ENCODE data around the gene MST1R. TPM values are rescaled to one million over a fixed set of nuclear protein-coding genes. Genes with fewer than 3 reads are reported as not detected.
"Not testable (repeated sequence)": the region's sequence is repeated elsewhere in the genome, so short reads cannot be mapped to it uniquely, and the experiment has no call there.

The MST1R gene
- total RNA-seq, 2 experiments from 2014 or later = 1.7 to 2.9 TPM

DNA sequence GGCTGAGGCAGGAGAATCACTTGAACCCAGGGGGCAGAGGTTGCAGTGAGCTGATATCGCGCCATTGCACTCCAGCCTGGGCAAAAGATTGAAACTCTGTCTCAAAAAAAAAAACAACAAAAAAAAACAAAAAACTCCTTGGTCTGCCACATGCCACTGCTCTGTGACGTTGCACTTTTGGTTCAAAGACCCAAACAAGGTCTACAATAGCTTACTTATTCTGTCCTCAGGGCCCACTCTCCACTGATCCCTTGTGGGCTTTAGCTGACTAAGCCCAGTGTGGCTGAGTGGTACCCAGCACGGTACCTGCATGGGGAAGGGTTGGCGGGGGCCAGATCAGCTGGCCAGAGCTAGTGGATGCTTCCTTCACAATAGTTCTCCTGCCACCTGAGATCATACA, 24.1 kb upstream of the MST1R start:
- Mint-ChIP-seq H3K27me3 (no peaks in the 10 kb centered on the region), H3K4me3 (no peak overlapping the region), H3K36me3 (peaks cover 1% of the 10 kb centered on the region), H3K27ac (no peak overlapping the region), H3K4me1 (peaks cover 25% of the 10 kb centered on the region), H3K9me3 (no peaks in the 10 kb centered on the region)
- POLR2A ChIA-PET = interaction anchor here (4.8 kb wide), 1 partner anchor 12 kb away, joined by 55 read pairs; the partner anchor contains the start of gene RBM6
- DNase-seq (no peak), ATAC-seq (ENCODE audit: low read depth) (no peak)

DNA sequence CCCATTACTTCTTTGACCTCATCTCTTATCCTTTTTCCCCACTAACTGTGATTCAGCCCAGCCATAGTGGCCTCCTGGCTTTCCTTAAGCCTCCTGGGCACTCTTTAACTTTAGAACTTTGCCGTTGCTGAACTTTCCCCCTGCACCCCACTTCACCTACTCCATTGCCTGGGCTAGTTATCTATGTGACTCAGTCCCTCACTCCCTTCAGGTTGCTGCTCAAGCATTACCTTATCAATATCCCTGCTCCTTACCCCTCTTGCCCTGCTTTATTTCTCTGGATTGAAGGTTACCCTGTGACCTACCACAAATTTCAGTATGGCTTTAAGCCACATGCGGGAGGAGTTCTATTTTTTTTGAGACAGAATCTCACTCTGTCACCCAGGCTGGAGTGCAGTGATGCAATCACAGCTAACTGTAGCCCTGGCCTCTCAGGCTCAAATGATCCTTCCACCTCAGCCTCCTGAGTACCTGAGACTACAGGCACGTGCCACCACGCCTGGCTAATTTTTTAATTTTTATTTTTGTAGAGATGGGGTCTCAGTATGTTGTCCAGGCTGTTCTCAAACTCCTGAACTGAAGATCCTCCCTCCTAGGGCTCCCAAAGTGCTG, 22.6 kb upstream of the MST1R start:
- Mint-ChIP-seq H3K27me3 (no peaks in the 10 kb centered on the region), H3K36me3 (peaks cover 3% of the 10 kb centered on the region)
- POLR2A ChIA-PET = interaction anchor here (0.6 kb wide), 1 partner anchor 76 kb away, joined by 5 read pairs; no protein-coding TSS in a partner anchor

GRCh38 chr3:49925485-49925884, 21.8 kb upstream of the MST1R start:
- Mint-ChIP-seq H3K27me3 (no peaks in the 10 kb centered on the region), H3K36me3 (peaks cover 3% of the 10 kb centered on the region), H3K9me3 (no peaks in the 10 kb centered on the region), H3K4me1 (peaks cover 23% of the 10 kb centered on the region), H3K27ac (no peak overlapping the region), H3K4me3 (no peak overlapping the region)
- ATAC-seq (ENCODE audit: low read depth) (no peak), DNase-seq (no peak)
- POLR2A ChIA-PET = no interaction called here

More for the DNA sequence above, 22.6 kb upstream of the MST1R start:
- ATAC-seq (ENCODE audit: low read depth) (no peak), DNase-seq (no peak)
- H3K4me3 Mint-ChIP-seq = no peak overlapping the region
- no peak overlapping the region for H3K27ac Mint-ChIP-seq
- H3K4me1 Mint-ChIP-seq = peaks cover 25% of the 10 kb centered on the region
- no peaks in the 10 kb centered on the region for H3K9me3 Mint-ChIP-seq

GRCh38 chr3:49924683-49925082, 21.0 kb upstream of the MST1R start:
- H3K27me3 Mint-ChIP-seq = no peaks in the 10 kb centered on the region

DNA sequence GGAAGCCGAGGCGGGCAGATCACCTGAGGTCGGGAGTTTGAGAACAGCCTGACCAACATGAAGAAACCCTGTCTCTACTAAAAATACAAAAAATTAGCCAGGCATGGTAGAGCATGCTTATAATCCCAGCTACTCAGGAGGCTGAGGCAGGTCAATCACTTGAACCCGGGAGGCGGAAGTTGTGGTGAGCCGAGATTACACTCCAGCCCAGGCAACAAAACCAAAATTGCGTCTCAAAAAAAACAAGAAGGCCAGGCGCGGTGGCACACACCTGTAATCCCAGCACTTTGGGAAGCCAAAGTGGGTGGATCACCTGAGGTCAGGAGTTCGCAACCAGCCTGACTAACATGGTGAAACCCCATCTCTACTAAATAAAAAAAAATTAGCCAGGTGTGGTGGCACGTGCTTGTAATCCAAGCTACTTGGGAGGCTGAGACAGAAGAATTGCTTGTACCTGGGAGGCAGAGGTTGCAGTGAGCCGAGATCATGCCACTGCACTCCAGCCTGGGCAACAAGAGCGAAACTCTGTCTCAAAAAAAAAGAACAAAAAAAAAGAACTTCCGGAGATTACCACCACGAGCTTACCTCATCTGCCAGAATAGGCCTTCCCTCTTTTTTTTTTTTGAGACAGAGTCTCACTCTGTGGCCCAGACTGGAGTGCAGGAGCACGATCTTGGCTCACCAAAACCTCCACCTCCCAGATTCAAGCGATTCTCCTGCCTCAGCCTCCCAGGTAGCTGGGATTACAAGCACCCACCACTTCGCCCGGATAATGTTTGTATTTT, 14.3 kb upstream of the MST1R start:
- H3K27me3 Mint-ChIP-seq, H3K4me3 Mint-ChIP-seq, H3K4me1 Mint-ChIP-seq, H3K9me3 Mint-ChIP-seq, H3K36me3 Mint-ChIP-seq, DNase-seq: not testable (repeated sequence)
- POLR2A ChIA-PET = interaction anchor here (0.8 kb wide), 1 partner anchor 12 kb away, joined by 3 read pairs; the partner anchor contains the start of gene MON1A
- ATAC-seq (ENCODE audit: low read depth) = peak; percentile 52
- peak overlapping the region; percentile 60 for H3K27ac Mint-ChIP-seq

More at GRCh38 chr3:49924683-49925082, 21.0 kb upstream of the MST1R start:
- Mint-ChIP-seq H3K4me1 (peaks cover 22% of the 10 kb centered on the region), H3K9me3 (no peaks in the 10 kb centered on the region), H3K4me3 (no peak overlapping the region), H3K36me3 (peaks cover 3% of the 10 kb centered on the region), H3K27ac (no peak overlapping the region)
- DNase-seq (no peak), ATAC-seq (ENCODE audit: low read depth) (no peak)
- POLR2A ChIA-PET = interaction anchor here (1.0 kb wide), 1 partner anchor 16 kb away, joined by 3 read pairs; the partner anchor contains the start of gene RBM6

- Mint-ChIP-seq H3K27ac (no peak overlapping the region), H3K36me3 (peaks cover 2% of the 10 kb centered on the region)
These were observed 13.0 kb upstream of the MST1R start for GRCh38 chr3:49916686-49917085.

DNA sequence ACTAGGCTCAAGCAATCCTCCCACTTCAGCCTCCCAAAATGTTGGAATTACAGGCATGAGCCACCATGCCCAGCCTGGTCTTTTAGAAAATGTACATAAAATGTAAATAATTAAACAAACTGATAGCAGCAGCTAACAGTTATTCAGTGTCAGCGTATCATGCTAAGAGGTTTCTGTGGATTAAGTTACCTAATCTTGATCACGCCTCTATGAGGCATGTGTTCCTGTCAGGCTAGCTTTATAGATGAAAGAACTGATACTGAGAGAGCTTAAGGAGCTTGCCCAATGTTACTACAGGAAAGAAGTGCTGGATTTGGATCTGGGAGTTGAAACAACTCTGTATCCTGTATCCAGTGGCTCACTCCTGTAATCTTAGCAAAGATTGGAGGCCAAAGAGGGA, 11.2 kb upstream of the MST1R start:
- POLR2A ChIA-PET = no interaction called here
- Mint-ChIP-seq H3K27me3 (no peaks in the 10 kb centered on the region), H3K4me3 (no peak overlapping the region), H3K27ac (no peak overlapping the region), H3K4me1 (no peaks in the 10 kb centered on the region), H3K9me3 (no peaks in the 10 kb centered on the region), H3K36me3 (peaks cover 5% of the 10 kb centered on the region)
- ATAC-seq (ENCODE audit: low read depth) = no peak
- no peak for DNase-seq

More at GRCh38 chr3:49916686-49917085, 13.0 kb upstream of the MST1R start:
- peaks cover 2% of the 10 kb centered on the region for H3K4me1 Mint-ChIP-seq
- no peaks in the 10 kb centered on the region for H3K9me3 Mint-ChIP-seq
- no peaks in the 10 kb centered on the region for H3K27me3 Mint-ChIP-seq
- POLR2A ChIA-PET = no interaction called here
- no peak for DNase-seq
- H3K4me3 Mint-ChIP-seq = no peak overlapping the region
- no peak for ATAC-seq (ENCODE audit: low read depth)

DNA sequence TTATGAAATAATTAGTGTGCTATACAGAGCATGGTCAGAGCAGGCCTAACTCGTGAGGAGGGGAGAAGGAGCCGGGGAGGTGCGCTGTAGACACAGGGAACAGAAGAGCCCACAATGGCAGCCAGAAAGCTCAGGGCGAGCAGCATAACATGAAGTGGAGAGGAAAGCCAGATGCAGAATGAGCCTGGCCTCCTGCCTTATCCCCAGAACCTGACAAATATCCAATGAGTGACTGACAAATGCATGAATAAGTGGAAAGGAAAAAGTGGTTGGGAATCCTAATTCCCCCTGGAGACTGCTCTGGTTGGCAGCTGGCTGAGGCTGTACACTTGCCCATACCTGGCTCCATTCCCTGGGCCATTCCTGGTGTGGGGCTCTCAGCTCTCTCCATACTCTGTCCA, 9.2 kb upstream of the MST1R start:
- no peak overlapping the region for H3K4me3 Mint-ChIP-seq
- no peaks in the 10 kb centered on the region for H3K9me3 Mint-ChIP-seq
- ATAC-seq (ENCODE audit: low read depth) (no peak), DNase-seq (no peak)
- H3K4me1 Mint-ChIP-seq = no peaks in the 10 kb centered on the region
- H3K36me3 Mint-ChIP-seq = peaks cover 5% of the 10 kb centered on the region
- peak overlapping the region; percentile 13 for H3K27ac Mint-ChIP-seq
- POLR2A ChIA-PET = no interaction called here
- H3K27me3 Mint-ChIP-seq = no peaks in the 10 kb centered on the region

- DNase-seq (no peak), ATAC-seq (ENCODE audit: low read depth) (no peak)
- Mint-ChIP-seq H3K27me3 (no peaks in the 10 kb centered on the region), H3K9me3 (no peaks in the 10 kb centered on the region), H3K27ac (no peak overlapping the region), H3K4me3 (no peak overlapping the region), H3K36me3 (peaks cover 3% of the 10 kb centered on the region), H3K4me1 (peaks cover 4% of the 10 kb centered on the region)
- POLR2A ChIA-PET = no interaction called here
These were observed 7.9 kb upstream of the MST1R start for GRCh38 chr3:49911611-49912010.

DNA sequence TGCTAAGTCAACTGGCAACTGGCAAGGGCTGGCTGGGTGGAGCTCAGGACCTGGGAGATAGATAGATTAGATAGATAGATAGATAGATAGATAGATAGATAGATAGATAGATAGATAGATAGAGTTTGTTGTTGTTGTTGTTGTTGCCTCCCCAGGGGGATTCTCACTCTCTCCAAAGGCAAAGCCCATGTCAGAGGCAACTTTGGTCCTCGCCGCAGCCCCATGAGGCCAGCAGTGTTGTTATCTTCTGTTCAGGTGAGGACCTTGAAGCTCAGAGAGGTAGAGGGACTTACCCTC, 7.4 kb upstream of the MST1R start:
- no peak overlapping the region for H3K27ac Mint-ChIP-seq

DNA sequence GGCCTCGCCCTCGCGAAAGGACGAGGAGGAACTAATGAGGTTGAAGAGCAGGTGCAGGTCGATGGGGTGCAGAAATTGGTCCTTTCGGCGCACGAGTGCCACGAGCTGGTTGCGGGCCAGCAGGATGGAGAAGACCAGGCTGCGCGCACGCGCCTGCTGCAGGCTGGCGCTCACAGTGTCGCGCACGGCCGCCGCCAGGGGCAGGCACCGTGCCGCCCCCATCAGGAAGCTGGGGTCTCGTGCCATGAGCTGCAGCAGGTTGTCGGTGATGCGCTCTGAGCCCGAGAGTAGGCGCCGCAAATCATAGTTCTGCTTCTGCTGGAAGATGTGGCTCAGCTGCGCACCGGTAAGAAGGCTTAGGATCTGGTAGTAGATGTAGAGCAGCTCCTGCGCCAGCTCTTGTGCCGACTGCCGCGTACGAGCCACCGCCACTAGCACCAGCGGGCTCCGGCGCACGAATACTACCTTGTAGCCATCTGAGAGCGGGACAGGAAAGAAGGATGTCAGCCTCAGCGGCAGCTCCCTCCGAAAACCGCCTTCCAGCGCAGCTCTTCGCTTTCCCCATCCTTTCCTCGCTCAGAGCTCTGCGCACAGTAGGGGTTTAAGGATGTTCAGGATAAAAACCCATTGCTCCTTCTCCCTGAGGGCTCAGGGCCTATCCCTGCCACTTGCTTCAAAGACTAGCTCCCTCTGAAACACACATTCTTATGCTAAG, 6.9 kb upstream of the MST1R start:
- POLR2A ChIA-PET = interaction anchor here (0.6 kb wide), 1 partner anchor 75 kb away, joined by 3 read pairs; no protein-coding TSS in a partner anchor
- H3K27ac Mint-ChIP-seq = no peak overlapping the region
- ATAC-seq (ENCODE audit: low read depth) (no peak), DNase-seq (no peak)
- H3K4me3 Mint-ChIP-seq = no peak overlapping the region
- no peaks in the 10 kb centered on the region for H3K9me3 Mint-ChIP-seq
- peaks cover 12% of the 10 kb centered on the region for H3K4me1 Mint-ChIP-seq
- no peaks in the 10 kb centered on the region for H3K27me3 Mint-ChIP-seq
- H3K36me3 Mint-ChIP-seq = peaks cover 3% of the 10 kb centered on the region

More for the DNA sequence above, 7.4 kb upstream of the MST1R start:
- POLR2A ChIA-PET = no interaction called here
- Mint-ChIP-seq H3K36me3 (peaks cover 3% of the 10 kb centered on the region), H3K4me1 (peaks cover 7% of the 10 kb centered on the region), H3K27me3 (no peaks in the 10 kb centered on the region), H3K9me3 (no peaks in the 10 kb centered on the region), H3K4me3 (no peak overlapping the region)
- ATAC-seq (ENCODE audit: low read depth) (no peak), DNase-seq (no peak)

- no peak for ATAC-seq (ENCODE audit: low read depth)
- no peaks in the 10 kb centered on the region for H3K9me3 Mint-ChIP-seq
- H3K27me3 Mint-ChIP-seq = no peaks in the 10 kb centered on the region
- H3K36me3 Mint-ChIP-seq = peaks cover 5% of the 10 kb centered on the region
- POLR2A ChIA-PET = interaction anchor here (1.5 kb wide), 1 partner anchor 24 kb away, joined by 3 read pairs; no protein-coding TSS in a partner anchor
- DNase-seq = no peak
- H3K4me3 Mint-ChIP-seq = no peak overlapping the region
- H3K4me1 Mint-ChIP-seq = peaks cover 19% of the 10 kb centered on the region
- H3K27ac Mint-ChIP-seq = no peak overlapping the region
These were observed 4.9 kb upstream of the MST1R start for GRCh38 chr3:49908373-49909199.
